ENCODE measurements around the gene GEMIN7.
A peak's percentile ranks its signal among the peaks of the same experiment; 100 is the strongest.
"Not testable (repeated sequence)": the region's sequence is repeated elsewhere in the genome, so short reads cannot be mapped to it uniquely, and the experiment has no call there.

GEMIN7 gene

DNA sequence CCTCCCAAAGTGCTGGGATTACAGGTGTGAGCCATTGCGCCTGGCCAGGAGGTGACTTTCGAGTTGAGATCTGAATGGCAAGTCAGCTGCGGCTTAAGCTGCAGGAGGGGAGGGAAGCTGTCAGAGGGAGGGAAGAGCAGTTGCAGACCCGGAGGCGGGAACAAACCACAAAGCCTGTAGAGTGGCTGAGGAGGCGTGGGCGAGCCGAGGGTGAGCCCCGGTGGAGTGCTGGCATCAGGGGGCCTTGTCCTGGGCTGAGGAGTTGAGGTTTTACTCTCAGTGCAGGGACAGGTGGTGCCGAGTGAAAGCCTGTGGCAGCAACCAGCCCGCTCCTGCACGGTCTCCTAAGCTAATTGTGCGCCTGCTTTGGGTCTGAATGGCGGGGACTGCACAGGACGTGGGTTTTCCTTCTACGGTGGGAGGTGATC lies 38.1 kb downstream of the GEMIN7 start:
- no peak for DNase-seq
- Histone ChIP-seq H3K4me1 (ENCODE audit: control insufficient read depth, insufficient read depth, low read length, poor library complexity, severe bottlenecking) (peaks cover 16% of the 10 kb centered on the region), H3K27ac (ENCODE audit: insufficient read depth, low read length, poor library complexity, severe bottlenecking) (no peak overlapping the region), H3K4me3 (ENCODE audit: insufficient read depth, low read depth, low read length, poor library complexity, severe bottlenecking) (peak overlapping the region; percentile 9), H3K27me3 (replicated peaks; ENCODE audit: control insufficient read depth, insufficient read depth, low read length, poor library complexity, severe bottlenecking) (no peaks in the 10 kb centered on the region), H3K9me3 (ENCODE audit: control insufficient read depth, low read length) (no peaks in the 10 kb centered on the region), H3K36me3 (ENCODE audit: control insufficient read depth, insufficient read depth, low read length) (no peaks in the 10 kb centered on the region)

DNA sequence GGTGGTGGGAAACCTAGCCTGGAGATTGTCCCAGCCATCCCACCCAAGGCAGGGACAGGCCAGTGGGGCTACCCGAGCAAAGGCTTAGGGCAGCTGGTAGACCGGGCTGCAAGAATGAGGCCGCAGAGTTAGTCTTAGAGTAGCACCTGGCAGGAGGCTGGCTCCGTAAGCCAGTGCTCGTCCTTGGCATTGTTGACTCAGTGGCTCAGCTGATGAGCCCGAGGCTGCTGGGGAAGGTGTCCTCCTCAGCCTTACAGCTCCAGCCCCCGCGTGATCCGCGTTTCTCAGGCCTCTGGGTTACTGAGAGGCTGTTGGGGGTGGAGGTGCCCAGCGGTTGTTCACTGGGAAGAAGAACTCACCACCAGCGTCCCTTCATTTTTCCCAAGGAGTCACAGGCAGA lies 38.6 kb downstream of the GEMIN7 start:
- Histone ChIP-seq H3K4me3 (ENCODE audit: insufficient read depth, low read depth, low read length, poor library complexity, severe bottlenecking) (peak overlapping the region; percentile 9), H3K9me3 (ENCODE audit: control insufficient read depth, low read length) (no peaks in the 10 kb centered on the region), H3K27me3 (replicated peaks; ENCODE audit: control insufficient read depth, insufficient read depth, low read length, poor library complexity, severe bottlenecking) (no peaks in the 10 kb centered on the region), H3K4me1 (ENCODE audit: control insufficient read depth, insufficient read depth, low read length, poor library complexity, severe bottlenecking) (peaks cover 16% of the 10 kb centered on the region), H3K27ac (ENCODE audit: insufficient read depth, low read length, poor library complexity, severe bottlenecking) (no peak overlapping the region), H3K36me3 (ENCODE audit: control insufficient read depth, insufficient read depth, low read length) (no peaks in the 10 kb centered on the region)
- no peak for DNase-seq

DNA sequence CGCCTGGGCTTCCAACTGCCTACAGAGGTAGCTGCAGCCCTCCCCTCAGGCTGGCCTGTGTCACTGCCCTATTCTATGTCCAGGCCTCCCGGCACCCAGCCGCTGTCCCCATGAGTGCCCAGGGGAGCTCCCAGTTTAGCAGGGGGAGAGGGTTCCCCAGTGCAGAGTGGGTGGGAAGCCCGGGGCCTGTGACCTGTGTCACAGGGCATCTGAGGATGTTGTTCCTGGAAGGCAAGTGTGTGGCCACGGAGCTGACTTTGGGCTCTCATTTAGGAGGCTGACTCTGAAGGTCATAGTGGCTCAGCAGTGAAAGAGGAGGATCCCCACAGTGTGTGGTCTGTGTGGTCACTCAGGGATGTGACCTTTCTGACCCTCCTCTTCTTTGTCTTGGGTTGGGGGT lies 39.0 kb downstream of the GEMIN7 start:
- Histone ChIP-seq H3K4me1 (ENCODE audit: control insufficient read depth, insufficient read depth, low read length, poor library complexity, severe bottlenecking) (peaks cover 16% of the 10 kb centered on the region), H3K4me3 (ENCODE audit: insufficient read depth, low read depth, low read length, poor library complexity, severe bottlenecking) (no peak overlapping the region), H3K36me3 (ENCODE audit: control insufficient read depth, insufficient read depth, low read length) (no peaks in the 10 kb centered on the region), H3K27ac (ENCODE audit: insufficient read depth, low read length, poor library complexity, severe bottlenecking) (no peak overlapping the region), H3K27me3 (replicated peaks; ENCODE audit: control insufficient read depth, insufficient read depth, low read length, poor library complexity, severe bottlenecking) (no peaks in the 10 kb centered on the region), H3K9me3 (ENCODE audit: control insufficient read depth, low read length) (no peaks in the 10 kb centered on the region)
- DNase-seq: no peak

DNA sequence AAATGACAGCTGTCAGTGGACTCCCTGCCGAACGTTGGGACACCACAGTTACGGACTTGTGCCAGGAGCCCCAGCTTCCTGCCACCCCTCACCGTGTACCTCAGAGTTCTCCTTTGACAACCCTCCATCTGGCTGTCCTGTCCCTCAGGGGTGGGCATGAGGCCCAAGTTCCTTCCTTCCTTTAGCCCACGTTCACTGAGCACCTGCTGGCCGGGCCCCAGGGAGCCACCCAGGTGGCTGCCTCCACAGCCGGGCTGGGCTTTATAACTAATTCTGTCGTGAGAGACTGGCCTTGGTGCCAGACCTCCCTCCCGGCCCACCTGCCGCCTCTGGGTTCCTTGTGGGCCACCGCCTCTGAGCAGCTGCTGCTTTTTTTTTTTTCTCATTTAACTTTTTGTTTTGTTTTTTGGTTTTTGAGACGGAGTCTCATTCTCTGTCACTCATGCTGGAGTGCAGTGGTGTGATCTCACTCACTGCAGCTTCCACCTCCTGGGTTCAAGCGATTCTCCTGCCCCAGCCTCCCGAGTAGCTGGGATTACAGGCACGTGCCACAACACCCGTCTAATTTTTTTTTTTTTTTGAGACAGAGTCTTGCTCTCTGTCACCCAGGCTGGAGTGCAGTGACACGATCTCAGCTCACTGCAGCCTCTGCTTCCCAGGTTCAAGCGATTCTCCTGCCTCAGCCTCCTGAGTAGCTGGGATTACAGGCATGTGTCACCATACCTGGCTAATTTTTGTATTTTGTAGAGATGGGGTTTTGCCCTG lies 39.7 kb downstream of the GEMIN7 start:
- H3K27me3 ChIP-seq (replicated peaks; ENCODE audit: control insufficient read depth, insufficient read depth, low read length, poor library complexity, severe bottlenecking); H3K36me3 ChIP-seq (ENCODE audit: control insufficient read depth, insufficient read depth, low read length); H3K4me3 ChIP-seq (ENCODE audit: insufficient read depth, low read depth, low read length, poor library complexity, severe bottlenecking); H3K9me3 ChIP-seq (ENCODE audit: control insufficient read depth, low read length); DNase-seq; H3K27ac ChIP-seq (ENCODE audit: insufficient read depth, low read length, poor library complexity, severe bottlenecking): not testable (repeated sequence)
- H3K4me1 ChIP-seq (ENCODE audit: control insufficient read depth, insufficient read depth, low read length, poor library complexity, severe bottlenecking): peaks cover 16% of the 10 kb centered on the region

DNA sequence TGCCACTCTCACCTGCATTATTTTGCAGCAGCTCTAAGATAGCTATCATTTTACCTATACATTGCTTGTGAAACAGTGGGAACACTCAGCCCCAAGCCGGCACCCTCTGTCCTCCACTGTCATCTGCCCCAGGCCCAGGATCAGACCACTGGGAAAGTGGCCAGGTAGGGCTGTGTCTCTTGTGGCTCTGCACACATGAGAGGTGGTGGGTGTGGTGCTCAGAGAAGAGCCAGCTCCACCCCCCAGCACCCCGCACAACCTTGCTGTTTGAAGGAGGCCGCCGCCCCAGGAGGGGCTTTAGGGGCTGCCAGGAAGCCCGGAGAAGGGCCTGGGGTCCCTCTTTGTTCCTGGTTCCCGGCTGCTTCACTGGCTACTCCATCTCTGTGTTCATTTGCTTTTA lies 40.5 kb downstream of the GEMIN7 start:
- DNase-seq: no peak
- H3K27ac ChIP-seq (ENCODE audit: insufficient read depth, low read length, poor library complexity, severe bottlenecking): no peak overlapping the region
- no peaks in the 10 kb centered on the region for H3K9me3 ChIP-seq (ENCODE audit: control insufficient read depth, low read length)
- peaks cover 16% of the 10 kb centered on the region for H3K4me1 ChIP-seq (ENCODE audit: control insufficient read depth, insufficient read depth, low read length, poor library complexity, severe bottlenecking)
- no peak overlapping the region for H3K4me3 ChIP-seq (ENCODE audit: insufficient read depth, low read depth, low read length, poor library complexity, severe bottlenecking)
- H3K27me3 ChIP-seq (replicated peaks; ENCODE audit: control insufficient read depth, insufficient read depth, low read length, poor library complexity, severe bottlenecking): no peaks in the 10 kb centered on the region
- H3K36me3 ChIP-seq (ENCODE audit: control insufficient read depth, insufficient read depth, low read length): no peaks in the 10 kb centered on the region

DNA sequence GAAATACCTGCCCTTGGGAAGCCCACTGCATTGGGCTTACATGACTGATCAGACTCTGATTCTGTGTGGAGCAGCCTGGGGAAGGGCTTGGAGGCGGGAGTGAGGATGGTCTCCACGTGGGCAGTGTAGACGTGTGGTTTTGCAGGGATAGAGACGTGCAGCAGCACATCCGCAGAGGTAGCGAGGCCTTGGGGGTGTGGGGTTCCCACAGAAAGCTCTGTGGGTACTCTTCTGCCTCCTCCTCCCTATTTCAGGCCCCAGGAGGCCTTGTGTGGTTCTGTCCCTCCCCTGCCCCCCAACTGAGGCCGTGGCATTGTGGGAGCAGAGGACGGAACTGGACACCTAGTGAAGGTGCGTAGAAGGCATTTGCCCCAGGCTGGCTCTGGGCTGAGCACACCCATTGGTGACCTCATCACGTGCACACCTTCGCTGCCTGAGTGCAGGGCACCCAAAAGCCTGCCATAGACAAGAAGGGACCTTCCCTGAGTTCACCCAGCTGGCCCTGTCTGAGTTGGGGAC lies 42.8 kb downstream of the GEMIN7 start:
- no peaks in the 10 kb centered on the region for H3K36me3 ChIP-seq (ENCODE audit: control insufficient read depth, insufficient read depth, low read length)
- no peak overlapping the region for H3K4me3 ChIP-seq (ENCODE audit: insufficient read depth, low read depth, low read length, poor library complexity, severe bottlenecking)
- H3K9me3 ChIP-seq (ENCODE audit: control insufficient read depth, low read length): no peaks in the 10 kb centered on the region
- no peak for DNase-seq
- no peaks in the 10 kb centered on the region for H3K27me3 ChIP-seq (replicated peaks; ENCODE audit: control insufficient read depth, insufficient read depth, low read length, poor library complexity, severe bottlenecking)
- H3K27ac ChIP-seq (ENCODE audit: insufficient read depth, low read length, poor library complexity, severe bottlenecking): no peak overlapping the region
- peaks cover 12% of the 10 kb centered on the region for H3K4me1 ChIP-seq (ENCODE audit: control insufficient read depth, insufficient read depth, low read length, poor library complexity, severe bottlenecking)

DNA sequence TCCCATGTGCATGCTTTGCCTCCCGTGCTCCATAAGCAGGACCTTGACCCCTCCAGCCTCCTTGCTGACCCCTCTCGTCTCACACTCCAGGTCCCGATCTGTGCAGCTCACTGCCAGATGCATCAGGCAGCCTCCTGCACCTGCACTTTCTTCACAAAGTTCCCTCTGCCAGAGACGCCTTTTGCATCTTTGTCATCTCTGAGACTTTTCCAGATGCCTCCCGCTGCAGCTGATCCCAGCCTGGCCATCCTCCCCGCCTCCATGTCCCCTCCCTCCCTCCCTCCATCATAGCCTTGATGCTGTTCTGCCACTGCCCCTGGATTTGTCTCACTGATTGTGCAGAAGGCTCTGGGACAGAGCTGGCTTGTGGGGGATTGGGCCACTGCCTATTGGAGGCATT lies 43.8 kb downstream of the GEMIN7 start:
- Histone ChIP-seq H3K36me3 (ENCODE audit: control insufficient read depth, insufficient read depth, low read length) (no peaks in the 10 kb centered on the region), H3K27ac (ENCODE audit: insufficient read depth, low read length, poor library complexity, severe bottlenecking) (no peak overlapping the region), H3K27me3 (replicated peaks; ENCODE audit: control insufficient read depth, insufficient read depth, low read length, poor library complexity, severe bottlenecking) (no peaks in the 10 kb centered on the region), H3K4me1 (ENCODE audit: control insufficient read depth, insufficient read depth, low read length, poor library complexity, severe bottlenecking) (peaks cover 4% of the 10 kb centered on the region), H3K9me3 (ENCODE audit: control insufficient read depth, low read length) (no peaks in the 10 kb centered on the region), H3K4me3 (ENCODE audit: insufficient read depth, low read depth, low read length, poor library complexity, severe bottlenecking) (no peak overlapping the region)
- DNase-seq: no peak

DNA sequence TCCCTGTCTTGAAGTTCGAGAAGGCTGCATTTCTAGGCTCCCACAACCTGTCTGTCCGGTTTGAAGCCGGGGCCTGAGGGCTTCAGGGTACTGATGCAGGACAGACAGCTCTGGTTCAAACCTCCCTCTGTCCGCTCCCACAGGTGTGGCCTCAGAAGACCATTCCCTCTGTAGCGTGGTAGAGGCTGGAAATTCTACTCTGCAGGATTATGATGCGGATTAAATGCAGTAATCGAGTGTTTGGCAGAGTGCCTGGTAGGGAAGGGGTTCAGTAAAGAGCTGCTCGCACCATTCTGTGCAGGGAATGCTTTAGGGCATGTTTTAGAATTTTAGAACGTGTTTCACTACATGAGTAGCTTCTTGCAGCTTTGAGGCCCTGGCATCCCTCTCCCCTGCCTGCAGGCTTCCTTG lies 44.4 kb downstream of the GEMIN7 start:
- H3K4me3 ChIP-seq (ENCODE audit: insufficient read depth, low read depth, low read length, poor library complexity, severe bottlenecking): no peak overlapping the region
- no peaks in the 10 kb centered on the region for H3K36me3 ChIP-seq (ENCODE audit: control insufficient read depth, insufficient read depth, low read length)
- no peak for DNase-seq
- peaks cover 4% of the 10 kb centered on the region for H3K4me1 ChIP-seq (ENCODE audit: control insufficient read depth, insufficient read depth, low read length, poor library complexity, severe bottlenecking)
- H3K27ac ChIP-seq (ENCODE audit: insufficient read depth, low read length, poor library complexity, severe bottlenecking): no peak overlapping the region
- H3K9me3 ChIP-seq (ENCODE audit: control insufficient read depth, low read length): no peaks in the 10 kb centered on the region
- H3K27me3 ChIP-seq (replicated peaks; ENCODE audit: control insufficient read depth, insufficient read depth, low read length, poor library complexity, severe bottlenecking): no peaks in the 10 kb centered on the region

DNA sequence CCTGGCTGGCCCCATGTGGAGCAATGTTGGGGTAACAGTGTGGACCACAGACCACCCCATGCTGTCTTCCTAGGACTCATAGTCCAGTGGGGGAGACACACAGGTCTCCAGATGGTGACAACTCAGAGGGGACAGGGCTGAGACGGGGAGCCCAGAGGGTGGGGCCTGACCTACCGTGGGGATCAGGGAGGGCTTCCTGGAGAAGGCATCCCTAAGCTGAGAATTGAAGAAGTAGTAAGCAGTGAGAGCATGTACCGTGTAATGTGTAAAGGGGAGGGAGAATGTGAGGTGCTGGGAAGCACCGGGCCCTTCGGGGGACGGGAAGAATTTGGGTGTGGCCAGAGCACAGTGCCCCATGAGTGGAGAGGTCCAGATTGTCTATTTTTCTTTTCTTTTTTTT lies 45.0 kb downstream of the GEMIN7 start:
- no peaks in the 10 kb centered on the region for H3K36me3 ChIP-seq (ENCODE audit: control insufficient read depth, insufficient read depth, low read length)
- H3K4me1 ChIP-seq (ENCODE audit: control insufficient read depth, insufficient read depth, low read length, poor library complexity, severe bottlenecking): peaks cover 4% of the 10 kb centered on the region
- no peak overlapping the region for H3K27ac ChIP-seq (ENCODE audit: insufficient read depth, low read length, poor library complexity, severe bottlenecking)
- no peak overlapping the region for H3K4me3 ChIP-seq (ENCODE audit: insufficient read depth, low read depth, low read length, poor library complexity, severe bottlenecking)
- no peaks in the 10 kb centered on the region for H3K27me3 ChIP-seq (replicated peaks; ENCODE audit: control insufficient read depth, insufficient read depth, low read length, poor library complexity, severe bottlenecking)
- no peaks in the 10 kb centered on the region for H3K9me3 ChIP-seq (ENCODE audit: control insufficient read depth, low read length)
- DNase-seq: no peak

DNA sequence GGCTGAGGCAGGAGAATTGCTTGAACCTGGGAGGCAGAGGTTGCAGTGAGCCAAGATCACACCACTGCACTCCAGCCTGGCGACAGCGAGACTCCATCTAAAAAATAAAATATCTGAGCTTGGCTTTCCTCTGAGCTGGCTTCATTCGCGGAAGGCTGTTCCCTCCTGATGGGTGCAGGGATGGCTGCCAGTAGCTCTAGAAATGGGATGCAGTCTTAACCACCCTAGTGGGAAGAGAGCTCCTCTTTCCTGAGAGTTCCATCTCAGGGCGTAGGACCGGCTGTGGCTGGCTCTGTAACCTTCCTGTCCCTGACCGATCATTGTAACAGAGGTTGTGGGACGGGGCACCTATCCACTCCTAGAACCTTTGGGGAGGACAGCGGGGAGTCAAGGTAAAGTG lies 46.3 kb downstream of the GEMIN7 start:
- no peaks in the 10 kb centered on the region for H3K9me3 ChIP-seq (ENCODE audit: control insufficient read depth, low read length)
- no peaks in the 10 kb centered on the region for H3K27me3 ChIP-seq (replicated peaks; ENCODE audit: control insufficient read depth, insufficient read depth, low read length, poor library complexity, severe bottlenecking)
- H3K4me1 ChIP-seq (ENCODE audit: control insufficient read depth, insufficient read depth, low read length, poor library complexity, severe bottlenecking): peaks cover 4% of the 10 kb centered on the region
- H3K4me3 ChIP-seq (ENCODE audit: insufficient read depth, low read depth, low read length, poor library complexity, severe bottlenecking): no peak overlapping the region
- no peaks in the 10 kb centered on the region for H3K36me3 ChIP-seq (ENCODE audit: control insufficient read depth, insufficient read depth, low read length)
- no peak overlapping the region for H3K27ac ChIP-seq (ENCODE audit: insufficient read depth, low read length, poor library complexity, severe bottlenecking)
- DNase-seq: no peak
